Endothelial cell (in vitro differentiated cells): ENCODE data around the gene AP5S1. TPM values are rescaled to one million over a fixed set of nuclear protein-coding genes. Genes with fewer than 3 reads are reported as not detected.

Experiments
- DNase-seq: peaks from one replicate; pipeline ENCODE4 v3.0.0; 2021; ENCODE audit warnings: low spot score
- H3K27ac Mint-ChIP-seq: one replicate; pipeline ENCODE4 v1.8.0; 2021; ENCODE audit warnings: mixed read lengths, inconsistent platforms; ENCODE audit not compliant: unreplicated experiment
- H3K27me3 Mint-ChIP-seq: one replicate; pipeline ENCODE4 v1.8.0; 2021; ENCODE audit warnings: mild to moderate bottlenecking, moderate library complexity, mixed read lengths, inconsistent platforms; ENCODE audit not compliant: unreplicated experiment
- H3K36me3 Mint-ChIP-seq: one replicate; pipeline ENCODE4 v1.8.0; 2021; ENCODE audit warnings: mild to moderate bottlenecking, low read depth, mixed read lengths, inconsistent platforms; ENCODE audit not compliant: unreplicated experiment
- H3K4me1 Mint-ChIP-seq: one replicate; pipeline ENCODE4 v1.8.0; 2021; ENCODE audit warnings: mild to moderate bottlenecking, mixed read lengths, inconsistent platforms; ENCODE audit not compliant: unreplicated experiment
- H3K4me3 Mint-ChIP-seq: one replicate; pipeline ENCODE4 v1.8.0; 2021; ENCODE audit warnings: mild to moderate bottlenecking, mixed read lengths, inconsistent platforms; ENCODE audit not compliant: unreplicated experiment
- H3K9me3 Mint-ChIP-seq: one replicate; pipeline ENCODE4 v1.8.0; 2021; ENCODE audit warnings: mixed read lengths, inconsistent platforms; ENCODE audit not compliant: unreplicated experiment
- CTCF ChIP-seq: fragments of 200-600 bp; sonication (generic); IDR thresholded peaks from one replicate; pipeline ENCODE4 v1.5.0; 2021; ENCODE audit warnings: antibody characterized with exemption; ENCODE audit not compliant: unreplicated experiment
- total RNA-seq: library from RNA; stranded (reverse); fragmentation: NEBNext Ultra II Directional; extraction: Animal tissue kit (Norgen Biotek cat#: 25700); gene quantifications from one replicate; pipeline ENCODE4 v1.2.1, GENCODE V29; 2021; ENCODE audit not compliant: unreplicated experiment

Gene AP5S1
- total RNA-seq, 1 donor from 2014 or later, result 9.9 TPM

GRCh38 chr20:3783068-3783489 lies 37.3 kb upstream of the AP5S1 start:
- Mint-ChIP-seq H3K4me3 (no peak overlapping the region), H3K27ac (no peak overlapping the region), H3K4me1 (peaks cover 13% of the 10 kb centered on the region), H3K36me3 (peaks cover 6% of the 10 kb centered on the region), H3K27me3 (peaks cover 28% of the 10 kb centered on the region), H3K9me3 (no peaks in the 10 kb centered on the region)
- DNase-seq, result no peak
- no peak for TF ChIP-seq CTCF

GRCh38 chr20:3783511-3784195 lies 36.7 kb upstream of the AP5S1 start:
- Mint-ChIP-seq H3K4me3 (peak overlapping the region; percentile 31), H3K27me3 (peaks cover 26% of the 10 kb centered on the region), H3K27ac (no peak overlapping the region), H3K36me3 (peaks cover 6% of the 10 kb centered on the region), H3K4me1 (peaks cover 13% of the 10 kb centered on the region), H3K9me3 (no peaks in the 10 kb centered on the region)
- no peak for DNase-seq
- TF ChIP-seq CTCF, result no peak

- H3K36me3 Mint-ChIP-seq, result peaks cover 6% of the 10 kb centered on the region
- peaks cover 26% of the 10 kb centered on the region for H3K27me3 Mint-ChIP-seq
- no peak for TF ChIP-seq CTCF
Measured at GRCh38 chr20:3784216-3784853, 36.0 kb upstream of the AP5S1 start.

GRCh38 chr20:3784863-3785239 lies 35.5 kb upstream of the AP5S1 start:
- H3K27me3 Mint-ChIP-seq, result peaks cover 21% of the 10 kb centered on the region
- no peaks in the 10 kb centered on the region for H3K9me3 Mint-ChIP-seq
- H3K27ac Mint-ChIP-seq, result no peak overlapping the region
- H3K36me3 Mint-ChIP-seq, result peaks cover 6% of the 10 kb centered on the region
- no peak for DNase-seq
- peak overlapping the region; percentile 71 for H3K4me3 Mint-ChIP-seq
- peaks cover 13% of the 10 kb centered on the region for H3K4me1 Mint-ChIP-seq
- TF ChIP-seq CTCF, result no peak

More at GRCh38 chr20:3784216-3784853, 36.0 kb upstream of the AP5S1 start:
- Mint-ChIP-seq H3K4me3 (peak overlapping the region; percentile 71), H3K4me1 (peaks cover 13% of the 10 kb centered on the region), H3K9me3 (no peaks in the 10 kb centered on the region), H3K27ac (no peak overlapping the region)
- no peak for DNase-seq
